ENCODE results near the gene PES1. TPM values are rescaled to one million over a fixed set of nuclear protein-coding genes. Genes with fewer than 3 reads are reported as not detected.

The PES1 gene
- total RNA-seq, 3 donors from 2014 or later: 45.3 to 65.1 (median 56.4) TPM

GRCh38 chr22:30535182-30535581 is 56.5 kb downstream of the PES1 start:
- Histone ChIP-seq H3K27me3 (no peaks in the 10 kb centered on the region), H3K4me1 (no peaks in the 10 kb centered on the region), H3K36me3 (no peaks in the 10 kb centered on the region), H3K9me3 (no peaks in the 10 kb centered on the region), H3K27ac (no peak overlapping the region), H3K4me3 (no peak overlapping the region)
- TF ChIP-seq CTCF (IDR thresholded peaks at IDR 0.05) (no peak), POLR2AphosphoS5 (IDR thresholded peaks at IDR 0.05) (no peak), POLR2A (IDR thresholded peaks at IDR 0.05) (no peak)
- intact Hi-C loops (cut with DNase I; ENCODE audit: low total_unique reads): no loop called here
- DNase-seq (ENCODE audit: low spot score in 2 of 2): no peak

- no peak for TF ChIP-seq POLR2AphosphoS5 (IDR thresholded peaks at IDR 0.05)
- TF ChIP-seq POLR2A (IDR thresholded peaks at IDR 0.05): no peak
- TF ChIP-seq CTCF (IDR thresholded peaks at IDR 0.05): no peak
- no peaks in the 10 kb centered on the region for H3K9me3 ChIP-seq
- no peak for DNase-seq (ENCODE audit: low spot score in 2 of 2)
- H3K4me1 ChIP-seq: no peaks in the 10 kb centered on the region
- H3K4me3 ChIP-seq: no peak overlapping the region
- H3K27me3 ChIP-seq: no peaks in the 10 kb centered on the region
- H3K27ac ChIP-seq: no peak overlapping the region
- intact Hi-C loops (cut with DNase I; ENCODE audit: low total_unique reads): no loop called here
- no peaks in the 10 kb centered on the region for H3K36me3 ChIP-seq
These were observed 59.8 kb downstream of the PES1 start for GRCh38 chr22:30531651-30532608.

GRCh38 chr22:30526656-30527055 is 65.1 kb downstream of the PES1 start:
- Histone ChIP-seq H3K4me3 (no peak overlapping the region), H3K36me3 (no peaks in the 10 kb centered on the region), H3K4me1 (no peaks in the 10 kb centered on the region), H3K27ac (no peak overlapping the region), H3K9me3 (no peaks in the 10 kb centered on the region), H3K27me3 (no peaks in the 10 kb centered on the region)
- intact Hi-C loops (cut with DNase I; ENCODE audit: low total_unique reads): no loop called here
- TF ChIP-seq POLR2A (IDR thresholded peaks at IDR 0.05) (no peak), POLR2AphosphoS5 (IDR thresholded peaks at IDR 0.05) (no peak), CTCF (IDR thresholded peaks at IDR 0.05) (no peak)
- no peak for DNase-seq (ENCODE audit: low spot score in 2 of 2)

Other genes with a start within 250 kb of the PES1 start
- gene SF3A1, start 235.0 kb downstream of the PES1 start, total RNA-seq: 10 to 100 TPM; 47.7 to 68.6 (median 47.9) TPM
- 1 to 10 TPM; 2.6 to 7.5 (median 6.6) TPM for gene CCDC157, start 234.9 kb downstream of the PES1 start, total RNA-seq
- gene RNF215, start 204.5 kb downstream of the PES1 start, total RNA-seq: 10 to 100 TPM; 13.3 to 15.4 (median 14.0) TPM
- gene SEC14L2, start 194.9 kb downstream of the PES1 start, total RNA-seq: 10 to 100 TPM in 2 of 3 donors, 1 to 10 TPM in 1; 5.3 to 45.7 (median 29.5) TPM
- 10 to 100 TPM in 2 of 3 donors, 1 to 10 TPM in 1; 2.9 to 16.7 (median 14.4) TPM for gene MTFP1, start 166.1 kb downstream of the PES1 start, total RNA-seq
- not detected for gene SEC14L3, start 119.9 kb downstream of the PES1 start, total RNA-seq
- under 1 TPM in 1 of 3 donors, not detected in 2; 0.29 TPM for gene SEC14L4, start 86.2 kb downstream of the PES1 start, total RNA-seq
- gene SEC14L6, start 45.2 kb downstream of the PES1 start, total RNA-seq: under 1 TPM in 2 of 3 donors, not detected in 1; 0.33 to 0.73 TPM
- gene GAL3ST1, start 17.2 kb downstream of the PES1 start, total RNA-seq: 1 to 10 TPM; 1.3 to 2.6 (median 1.3) TPM
- 10 to 100 TPM; 32.4 to 69.8 (median 36.7) TPM for gene TCN2, start 15.3 kb upstream of the PES1 start, total RNA-seq
- 1 to 10 TPM; 3.4 to 8.5 (median 4.8) TPM for gene SLC35E4, start 43.9 kb upstream of the PES1 start, total RNA-seq
- 10 to 100 TPM in 1 of 3 donors, 1 to 10 TPM in 2; 5.9 to 12.0 (median 8.0) TPM for gene DUSP18, start 76.0 kb upstream of the PES1 start, total RNA-seq
- 1 to 10 TPM in 2 of 3 donors, under 1 TPM in 1; 0.96 to 4.6 (median 4.4) TPM for gene OSBP2, start 103.0 kb upstream of the PES1 start, total RNA-seq